Motor neuron (in vitro differentiated cells): ENCODE results near the gene CIB1. TPM values are rescaled to one million over a fixed set of nuclear protein-coding genes. Genes with fewer than 3 reads are reported as not detected.
A peak's percentile ranks its signal among the peaks of the same experiment; 100 is the strongest.

Experiments used
- ATAC-seq, 8 experiments: fragments of 200-7000 bp; cut with Tn5 transposase; replicated peaks in 6 of 8; 2 replicates each; pipeline ENCODE4 v1.8.0; 2021; ENCODE audit warnings: mild to moderate bottlenecking in 8 of 8, moderate library complexity in 8 of 8
- H3K27ac ChIP-seq, 2 donors: fragments of 250-450 bp; sonication (Bioruptor Pico); 2 replicates each; pipeline ENCODE4 v1.9.0; 2021; ENCODE audit warnings: antibody characterized with exemption in 2 of 2, mild to moderate bottlenecking in 2 of 2, moderate library complexity in 1 of 2
- H3K4me1 ChIP-seq, 2 donors: fragments of 250-450 bp; sonication (Bioruptor Pico); replicated peaks in 1 of 2; 2 replicates each; pipeline ENCODE4 v1.6.1; 2021; ENCODE audit warnings: antibody characterized with exemption in 2 of 2, mild to moderate bottlenecking in 2 of 2, moderate library complexity in 1 of 2
- H3K4me3 ChIP-seq, 5 donors: fragments of 250-450 bp; sonication (Bioruptor Pico); 2 replicates each; pipeline ENCODE4 v1.9.0; 2021; ENCODE audit warnings: antibody characterized with exemption in 5 of 5, mild to moderate bottlenecking in 5 of 5, moderate library complexity in 4 of 5
- WGBS, 10 experiments: fragments of 450-650 bp; shearing (Covaris generic); methylation state at CpG; one replicate each; pipeline ENCODE4 v1.0.0; 2022; 5-methylcytosine and 5-hydroxymethylcytosine counted together
- in situ Hi-C, 9 experiments: fragments of 400-800 bp; cut with MboI; loops; one replicate each; pipeline ENCODE4 v1.15.0; 2021; ENCODE audit warnings: low sequenced_read_pairs in 9 of 9, low pct_unique_long_range_greater_than_20kb in 2 of 9; ENCODE audit not compliant: unreplicated experiment in 9 of 9
- total RNA-seq, 8 experiments: library from RNA; unstranded; fragments of 300-600 nt; gene quantifications; 2 replicates each; pipeline versions ENCODE4 v1.2.3 to v1.2.4, GENCODE V29; 2022

Gene CIB1
- total RNA-seq, 8 experiments from 2014 or later, result 12.6 to 61.8 (median 38.8) TPM

GRCh38 chr15:90208356-90208755 is 25.4 kb downstream of the CIB1 start:
- no peak overlapping the region for H3K4me3 ChIP-seq
- WGBS, 10 experiments, result 79 to 100% (median 95%) methylated on average over 1 to 6 of the region's 6 CpGs
- H3K27ac ChIP-seq, result no peak overlapping the region
- H3K4me1 ChIP-seq, result peaks cover 1 to 8% of the 10 kb centered on the region in 2 donors
- in situ Hi-C loops, result no loop called here
- ATAC-seq, result no peak

DNA sequence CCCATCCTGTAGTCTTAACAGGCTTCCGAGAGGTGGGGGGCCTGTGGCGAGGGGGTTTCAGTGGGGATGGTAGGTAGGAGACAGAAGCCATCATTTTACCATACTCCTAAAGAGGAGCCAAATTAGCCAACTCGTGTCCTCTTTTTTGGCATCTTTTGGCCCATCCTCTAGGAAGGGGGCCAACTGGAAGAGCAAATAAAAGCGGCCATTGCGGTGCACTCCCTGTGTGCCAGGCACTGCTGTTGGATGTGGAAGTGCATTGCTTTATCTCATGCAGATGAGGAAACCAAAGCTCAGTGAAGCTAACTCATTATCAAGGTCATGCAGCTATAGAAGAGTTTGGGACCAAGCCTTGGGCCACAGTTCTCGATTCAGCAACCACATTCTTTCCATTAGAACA is 26.5 kb downstream of the CIB1 start:
- no peak for ATAC-seq
- Histone ChIP-seq H3K4me1 (peaks cover 11 to 15% of the 10 kb centered on the region in 2 donors), H3K27ac (no peak overlapping the region), H3K4me3 (no peak overlapping the region)
- in situ Hi-C loops, result no loop called here
- WGBS, 10 experiments, result 87 to 100% (median 96%) methylated on average over 1 to 4 of the region's 6 CpGs; no CpG with 5 or more reads in 6 of the 10 experiments

DNA sequence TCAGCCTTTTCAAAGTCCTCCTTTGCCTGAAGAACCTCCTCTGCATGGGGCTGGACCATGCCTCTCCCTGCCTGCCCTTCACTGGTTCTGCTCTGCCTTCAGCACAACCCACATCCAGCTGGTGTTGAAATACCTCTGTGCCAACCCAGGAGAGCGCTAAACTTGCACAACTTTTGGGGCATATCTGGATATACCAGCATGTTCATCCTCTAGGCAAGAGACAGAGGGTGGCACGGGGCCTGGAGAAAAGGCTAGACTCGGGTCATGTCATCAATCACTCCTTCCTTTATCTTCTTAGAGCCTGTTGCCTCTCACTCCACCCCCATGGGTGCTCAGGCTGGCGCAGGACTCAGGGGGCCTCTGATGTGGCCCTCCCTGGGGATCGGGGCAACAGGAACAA is 27.9 kb downstream of the CIB1 start:
- WGBS, 10 experiments, result 60 to 100% (median 98%) methylated on average over 1 to 3 of the region's 5 CpGs; no CpG with 5 or more reads in 6 of the 10 experiments

GRCh38 chr15:90205050-90205848 is 28.5 kb downstream of the CIB1 start:
- no peak for ATAC-seq
- H3K27ac ChIP-seq, result no peak overlapping the region
- 88 to 100% (median 90%) methylated on average over 1 to 6 of the region's 10 CpGs; no CpG with 5 or more reads in 5 of the 10 experiments for WGBS, 10 experiments
- H3K4me1 ChIP-seq, result peaks cover 14 to 15% of the 10 kb centered on the region in 2 donors
- no peak overlapping the region for H3K4me3 ChIP-seq
- in situ Hi-C loops, result no loop called here

More for the DNA sequence above, 27.9 kb downstream of the CIB1 start:
- Histone ChIP-seq H3K4me3 (no peak overlapping the region), H3K4me1 (peaks cover 10 to 11% of the 10 kb centered on the region in 2 donors), H3K27ac (no peak overlapping the region)
- ATAC-seq, result no peak
- in situ Hi-C loops, result no loop called here

DNA sequence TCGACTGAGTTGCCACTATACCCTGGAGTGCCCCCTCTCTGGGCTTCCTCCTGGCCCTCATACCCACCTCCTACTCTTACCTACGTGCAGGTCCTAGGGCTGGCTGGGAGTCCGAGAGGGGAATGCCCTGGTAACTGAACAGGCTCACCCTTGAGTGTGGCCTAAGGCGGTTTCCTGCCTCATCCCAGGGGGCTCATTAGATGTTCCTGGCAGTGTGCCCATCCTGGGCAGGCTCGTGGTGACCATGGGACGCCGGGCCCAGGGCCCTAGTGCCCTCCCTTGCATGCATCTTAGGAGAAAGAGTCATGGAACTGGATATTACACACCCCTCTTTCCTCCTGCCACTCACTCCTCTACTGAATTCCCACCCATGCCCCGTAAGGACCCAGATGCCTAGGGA is 29.8 kb downstream of the CIB1 start:
- ATAC-seq, result peak in 2 of 8 experiments; percentile 11 to 38
- WGBS, 10 experiments, result 20 to 100% (median 70%) methylated on average over 1 to 2 of the region's 8 CpGs; no CpG with 5 or more reads in 4 of the 10 experiments
- no peak overlapping the region for H3K4me3 ChIP-seq
- in situ Hi-C loops, result no loop called here
- peaks cover 14 to 15% of the 10 kb centered on the region in 2 donors for H3K4me1 ChIP-seq
- H3K27ac ChIP-seq, result no peak overlapping the region

- no peak overlapping the region for H3K27ac ChIP-seq
- WGBS, 10 experiments, result 88 to 100% (median 94%) methylated on average over 1 to 4 of the region's 7 CpGs; no CpG with 5 or more reads in 4 of the 10 experiments
Measured at GRCh38 chr15:90203473-90203872, 30.3 kb downstream of the CIB1 start.

DNA sequence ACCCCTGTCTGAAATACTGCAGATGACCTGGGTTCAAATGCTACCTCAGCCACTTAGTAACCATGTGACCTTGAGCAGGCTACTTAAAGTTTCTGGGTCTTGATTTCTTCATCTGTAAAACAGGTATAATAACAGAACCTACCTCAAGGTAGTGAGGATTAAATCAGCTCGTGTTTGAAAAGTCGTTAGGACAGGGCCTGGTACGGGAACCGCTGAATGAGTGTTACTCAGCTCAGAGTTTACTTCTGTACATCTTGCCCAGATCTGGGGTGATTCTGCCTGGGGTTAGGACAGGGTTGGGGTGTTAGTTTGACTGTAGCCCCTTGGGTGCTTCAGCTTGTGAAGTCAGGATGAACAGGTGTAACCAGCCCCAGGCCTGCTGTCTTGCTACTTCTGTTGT is 30.8 kb downstream of the CIB1 start:
- Histone ChIP-seq H3K4me3 (peak overlapping the region in 2 of 5 donors; percentile 62 to 86), H3K27ac (no peak overlapping the region), H3K4me1 (peaks cover 14 to 15% of the 10 kb centered on the region in 2 donors)
- in situ Hi-C loops, result no loop called here
- no peak for ATAC-seq
- WGBS, 10 experiments, result 60 to 100% (median 95%) methylated on average over 1 to 4 of the region's 4 CpGs; no CpG with 5 or more reads in 4 of the 10 experiments

More at GRCh38 chr15:90203473-90203872, 30.3 kb downstream of the CIB1 start:
- no peak for ATAC-seq
- Histone ChIP-seq H3K4me3 (no peak overlapping the region), H3K4me1 (peaks cover 14 to 15% of the 10 kb centered on the region in 2 donors)
- in situ Hi-C loops, result no loop called here

GRCh38 chr15:90201944-90202375 is 31.8 kb downstream of the CIB1 start:
- H3K4me1 ChIP-seq, result peaks cover 14 to 15% of the 10 kb centered on the region in 2 donors
- peak overlapping the region; percentile 53 to 58 for H3K27ac ChIP-seq
- 0% methylated on average over 1 to 8 of the region's 25 CpGs; no CpG with 5 or more reads in 7 of the 10 experiments for WGBS, 10 experiments
- peak overlapping the region; percentile 62 to 86 (median 71) for H3K4me3 ChIP-seq
- ATAC-seq, result peak; percentile 7 to 31 (median 25)
- in situ Hi-C loops, result no loop called here

GRCh38 chr15:90201130-90201943 is 32.4 kb downstream of the CIB1 start, which contains the start of gene SEMA4B:
Gene SEMA4B, plus strand, starts transcription at chr15:90201330. Its CDS starts 249 bp downstream, at chr15:90201579.
- peaks cover 14 to 15% of the 10 kb centered on the region in 2 donors for H3K4me1 ChIP-seq
- H3K4me3 ChIP-seq, result peak within 1 kb of the TSS; percentile 62 to 86 (median 71)
- H3K27ac ChIP-seq, result peak within 1 kb of the TSS; percentile 53 to 58
- 0 to 6% (median 0%) methylated on average over 3 to 7 of the region's 88 CpGs; no CpG with 5 or more reads in 7 of the 10 experiments for WGBS, 10 experiments
- in situ Hi-C loops, result no loop called here
- ATAC-seq, result peak; percentile 78 to 92 (median 88)

GRCh38 chr15:90200534-90201129 is 33.1 kb downstream of the CIB1 start:
- peak in 4 of 8 experiments; percentile 0 to 43 (median 15) for ATAC-seq
- H3K27ac ChIP-seq, result peak overlapping the region; percentile 53 to 58
- 0 to 37% (median 25%) methylated on average over 1 to 12 of the region's 24 CpGs; no CpG with 5 or more reads in 3 of the 10 experiments for WGBS, 10 experiments
- H3K4me3 ChIP-seq, result peak overlapping the region; percentile 62 to 86 (median 71)
- in situ Hi-C loops, result no loop called here
- peaks cover 14 to 15% of the 10 kb centered on the region in 2 donors for H3K4me1 ChIP-seq

DNA sequence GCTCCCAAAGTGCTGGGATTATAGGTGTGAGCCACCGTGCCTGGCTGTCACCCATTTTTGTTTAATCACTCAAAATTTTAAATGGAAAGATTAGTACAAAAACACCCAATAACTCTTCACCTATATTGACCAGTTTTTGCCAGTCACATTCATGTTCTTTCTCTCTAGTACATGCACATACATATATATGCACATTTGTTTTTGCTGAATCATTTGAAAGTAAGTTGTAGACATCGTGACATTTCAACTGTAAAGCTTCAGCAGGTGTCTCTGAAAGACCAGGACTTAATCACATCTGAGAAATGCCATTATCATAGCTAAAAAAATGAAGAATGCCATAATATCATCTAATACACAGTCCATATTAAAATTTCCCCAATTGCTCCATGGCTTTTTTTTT is 39.1 kb downstream of the CIB1 start:
- 14 to 100% (median 80%) methylated on average over 1 to 2 of the region's 2 CpGs; no CpG with 5 or more reads in 1 of the 10 experiments for WGBS, 10 experiments
- no peak overlapping the region for H3K27ac ChIP-seq
- H3K4me3 ChIP-seq, result no peak overlapping the region
- in situ Hi-C loops, result no loop called here
- ATAC-seq, result peak in 2 of 8 experiments; percentile 10 to 13
- H3K4me1 ChIP-seq, result peaks cover 15 to 23% of the 10 kb centered on the region in 2 donors

DNA sequence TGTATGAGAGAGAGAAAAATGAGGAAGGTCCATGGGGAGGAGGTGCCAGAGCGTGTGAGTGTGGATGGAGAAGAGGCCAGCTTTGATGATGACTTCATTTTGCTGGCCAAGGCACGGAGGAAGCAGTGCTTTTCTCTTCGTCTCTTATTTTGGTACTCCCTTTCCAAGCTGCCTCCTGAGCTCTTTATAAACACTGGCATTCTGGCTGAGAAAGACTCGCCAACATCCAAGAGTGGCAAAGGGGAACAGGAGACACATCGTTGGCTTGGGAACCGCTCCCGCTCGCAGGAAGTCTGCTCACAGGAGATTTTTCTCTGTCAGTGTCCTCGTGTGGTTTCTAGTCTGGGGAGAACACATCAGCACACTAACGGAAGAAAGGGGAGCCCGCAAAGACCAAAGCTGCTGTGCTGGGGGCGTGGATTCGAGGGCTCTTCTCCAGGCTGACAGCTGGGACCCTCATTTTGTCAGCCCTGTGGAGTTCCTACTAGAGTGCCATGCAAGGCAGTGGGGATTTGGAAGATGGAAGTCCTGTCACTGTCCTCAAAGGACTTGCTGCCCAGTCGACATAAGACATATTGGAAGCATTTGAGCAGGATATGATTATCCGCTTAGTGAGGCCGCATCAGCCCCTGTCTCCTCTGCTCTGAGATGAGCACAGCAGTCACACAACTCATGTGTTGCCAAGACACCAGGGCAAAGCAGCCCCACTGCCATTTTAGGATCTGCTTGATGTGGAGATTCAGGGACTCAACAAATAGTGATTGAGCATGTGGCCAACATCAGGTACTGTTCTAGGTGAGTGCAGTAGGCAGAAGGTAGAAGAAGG is 40.6 kb downstream of the CIB1 start:
- Histone ChIP-seq H3K4me3 (no peak overlapping the region), H3K27ac (no peak overlapping the region), H3K4me1 (peaks cover 15 to 23% of the 10 kb centered on the region in 2 donors)
- peak in 2 of 8 experiments; percentile 24 to 32 for ATAC-seq
- WGBS, 10 experiments, result 20 to 100% (median 82%) methylated on average over 1 to 12 of the region's 16 CpGs; no CpG with 5 or more reads in 1 of the 10 experiments
- in situ Hi-C loops, result no loop called here
